HG02852 (cell line): Measurements from ENCODE around the gene TANK.
"Not testable (repeated sequence)": the region's sequence is repeated elsewhere in the genome, so short reads cannot be mapped to it uniquely, and the experiment has no call there.

ENCODE experiments used
- ATAC-seq: cut with Tn5 transposase; IDR thresholded peaks from one replicate; pipeline ENCODE4 v1.9.1; 2021; ENCODE audit warnings: mild to moderate bottlenecking, moderate library complexity; ENCODE audit not compliant: unreplicated experiment

TANK gene

DNA sequence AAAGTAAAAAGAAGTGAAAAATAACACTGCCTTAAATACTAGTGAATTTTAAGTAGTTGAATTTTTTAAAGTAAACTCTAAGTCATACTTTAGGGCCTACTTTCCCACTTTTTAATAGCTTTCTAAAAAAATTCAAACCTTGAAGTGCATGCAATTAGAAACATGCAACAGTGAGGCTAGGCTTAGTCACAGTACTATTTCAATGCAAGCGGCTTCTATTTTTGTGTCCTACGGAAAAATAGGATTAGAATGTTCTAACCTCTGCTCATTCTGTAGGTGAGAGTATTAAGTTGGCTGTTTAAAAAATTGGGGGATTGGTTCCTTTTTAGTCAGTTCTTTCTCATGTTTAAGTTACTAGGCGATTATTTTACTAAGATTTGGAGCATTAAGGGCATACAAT, 108.9 kb downstream of the TANK start:
- no peak for ATAC-seq

DNA sequence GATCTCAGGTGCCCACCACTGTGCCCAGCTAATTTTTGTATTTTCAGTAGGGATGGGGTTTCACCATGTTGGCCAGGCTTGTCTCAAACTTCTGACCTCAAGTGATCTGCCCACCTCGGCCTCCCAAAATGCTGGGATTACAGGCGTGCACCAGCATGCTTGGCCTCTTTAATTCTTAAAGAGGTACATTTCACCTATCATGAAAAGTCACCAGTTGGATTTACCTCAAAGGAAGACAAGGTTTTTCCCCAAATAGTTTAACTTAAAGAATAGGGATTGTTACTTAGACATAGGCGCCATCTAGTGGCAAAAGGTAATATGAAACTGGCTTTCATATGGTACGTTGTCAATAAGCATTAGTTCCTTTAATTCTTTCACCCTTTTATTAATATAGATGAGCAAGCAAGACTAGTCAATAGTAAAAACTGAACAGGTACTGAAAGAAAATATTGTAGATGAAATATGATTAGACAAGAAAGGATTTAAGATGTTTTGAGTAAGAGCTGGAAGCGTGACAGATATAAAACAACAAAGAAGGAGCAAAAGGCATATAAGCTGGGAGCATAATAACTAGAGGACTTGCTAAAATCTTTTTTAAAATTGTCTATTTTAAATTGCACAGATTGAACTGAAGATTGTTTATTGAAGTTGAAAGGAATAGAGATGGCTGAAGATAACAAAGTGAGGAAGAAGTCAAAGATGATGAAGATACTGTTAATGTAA, 113.0 kb downstream of the TANK start:
- peak; percentile 88 for ATAC-seq

GRCh38 chr2:161278564-161279229, 118.5 kb downstream of the TANK start:
- ATAC-seq: not testable (repeated sequence)

GRCh38 chr2:161279230-161279815, 119.1 kb downstream of the TANK start:
- ATAC-seq: not testable (repeated sequence)

- ATAC-seq: not testable (repeated sequence)
Observed at GRCh38 chr2:161280906-161281323, 120.7 kb downstream of the TANK start.

DNA sequence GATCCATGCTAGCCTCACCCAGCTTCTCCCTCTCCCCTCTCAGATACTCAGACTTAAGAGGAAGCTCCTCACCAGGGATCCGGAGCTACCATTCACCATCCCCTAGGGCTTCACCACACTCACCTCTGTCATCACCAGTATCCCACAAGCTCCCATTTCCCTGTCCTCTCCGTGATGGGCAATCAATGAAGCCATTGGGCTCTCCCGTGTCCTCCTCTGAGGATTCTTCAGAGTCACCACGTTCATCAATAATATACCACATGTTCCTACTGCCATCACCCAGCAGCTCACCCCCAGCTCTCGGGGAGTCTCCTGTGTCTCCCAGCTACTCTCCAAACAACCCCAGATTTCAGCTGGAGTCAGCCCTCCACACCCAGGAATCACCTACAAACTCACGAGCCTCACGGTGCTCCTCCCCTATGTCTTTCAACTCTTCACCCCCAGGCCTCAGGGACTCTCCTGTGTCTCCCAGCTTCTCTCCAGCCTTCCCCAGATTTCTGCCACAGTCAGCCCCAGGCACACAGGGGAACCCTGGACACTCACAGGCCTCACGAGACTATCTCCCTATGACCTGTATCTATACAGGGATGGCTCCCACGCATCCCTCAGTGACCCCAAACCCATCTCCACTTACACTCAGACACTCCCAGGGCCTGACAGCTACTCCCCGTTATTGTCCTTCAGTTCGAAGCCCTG, 121.5 kb downstream of the TANK start:
- ATAC-seq: not testable (repeated sequence)

- not testable (repeated sequence) for ATAC-seq
Observed at GRCh38 chr2:161282311-161282644, 122.0 kb downstream of the TANK start.

- ATAC-seq: no peak
Observed at GRCh38 chr2:161283926-161284325, 123.7 kb downstream of the TANK start.
